ENCODE results near the gene WHRN.

DNA sequence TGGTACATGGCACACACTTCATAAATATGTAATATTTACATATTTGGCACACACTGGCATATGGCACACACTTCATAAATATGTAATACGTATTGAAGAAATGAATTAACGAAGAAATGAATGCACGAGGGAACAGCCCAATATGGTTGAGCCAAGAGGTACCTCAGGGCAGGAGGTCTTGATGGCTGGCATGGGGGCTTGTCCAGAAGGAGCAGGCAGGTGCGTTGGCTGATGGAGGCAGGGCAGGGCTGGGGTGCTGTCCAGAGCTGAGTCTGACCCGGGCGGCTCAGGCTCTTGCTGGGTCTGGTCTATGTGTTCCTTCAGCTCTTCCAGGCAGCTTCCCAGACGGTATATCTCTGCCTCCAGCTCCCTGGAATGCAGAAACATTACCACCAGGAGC lies 143.7 kb downstream of the WHRN start:
- TF ChIP-seq, protein P1, sequence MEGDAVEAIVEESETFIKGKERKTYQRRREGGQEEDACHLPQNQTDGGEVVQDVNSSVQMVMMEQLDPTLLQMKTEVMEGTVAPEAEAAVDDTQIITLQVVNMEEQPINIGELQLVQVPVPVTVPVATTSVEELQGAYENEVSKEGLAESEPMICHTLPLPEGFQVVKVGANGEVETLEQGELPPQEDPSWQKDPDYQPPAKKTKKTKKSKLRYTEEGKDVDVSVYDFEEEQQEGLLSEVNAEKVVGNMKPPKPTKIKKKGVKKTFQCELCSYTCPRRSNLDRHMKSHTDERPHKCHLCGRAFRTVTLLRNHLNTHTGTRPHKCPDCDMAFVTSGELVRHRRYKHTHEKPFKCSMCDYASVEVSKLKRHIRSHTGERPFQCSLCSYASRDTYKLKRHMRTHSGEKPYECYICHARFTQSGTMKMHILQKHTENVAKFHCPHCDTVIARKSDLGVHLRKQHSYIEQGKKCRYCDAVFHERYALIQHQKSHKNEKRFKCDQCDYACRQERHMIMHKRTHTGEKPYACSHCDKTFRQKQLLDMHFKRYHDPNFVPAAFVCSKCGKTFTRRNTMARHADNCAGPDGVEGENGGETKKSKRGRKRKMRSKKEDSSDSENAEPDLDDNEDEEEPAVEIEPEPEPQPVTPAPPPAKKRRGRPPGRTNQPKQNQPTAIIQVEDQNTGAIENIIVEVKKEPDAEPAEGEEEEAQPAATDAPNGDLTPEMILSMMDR (IDR thresholded peaks at IDR 0.05; ENCODE audit: insufficient read depth, low read length) = no peak
- no peak for TF ChIP-seq GABPA (IDR thresholded peaks at IDR 0.05; ENCODE audit: low read depth)
- no peak for TF ChIP-seq POLR2AphosphoS5 (IDR thresholded peaks at IDR 0.05; ENCODE audit: low read depth)
